Dermis microvascular lymphatic vessel endothelial cell (primary cell): ENCODE measurements around the gene C5. TPM values are rescaled to one million over a fixed set of nuclear protein-coding genes. Genes with fewer than 3 reads are reported as not detected.

ENCODE experiments used
- DNase-seq, 2 donors: peaks; one replicate each; pipeline versions ENCODE4 v3.0.0 to v3.0.0-alpha.2; 2010; ENCODE audit warnings: low read depth in 2 of 2
- total RNA-seq: library from RNA; depleted of rRNA; stranded (reverse); fragments of >200 nt; gene quantifications from 2 replicates; pipeline ENCODE4 v1.2.1, GENCODE V29; 2014

C5 gene
- total RNA-seq, 1 donor from 2014 or later: 1.5 TPM

DNA sequence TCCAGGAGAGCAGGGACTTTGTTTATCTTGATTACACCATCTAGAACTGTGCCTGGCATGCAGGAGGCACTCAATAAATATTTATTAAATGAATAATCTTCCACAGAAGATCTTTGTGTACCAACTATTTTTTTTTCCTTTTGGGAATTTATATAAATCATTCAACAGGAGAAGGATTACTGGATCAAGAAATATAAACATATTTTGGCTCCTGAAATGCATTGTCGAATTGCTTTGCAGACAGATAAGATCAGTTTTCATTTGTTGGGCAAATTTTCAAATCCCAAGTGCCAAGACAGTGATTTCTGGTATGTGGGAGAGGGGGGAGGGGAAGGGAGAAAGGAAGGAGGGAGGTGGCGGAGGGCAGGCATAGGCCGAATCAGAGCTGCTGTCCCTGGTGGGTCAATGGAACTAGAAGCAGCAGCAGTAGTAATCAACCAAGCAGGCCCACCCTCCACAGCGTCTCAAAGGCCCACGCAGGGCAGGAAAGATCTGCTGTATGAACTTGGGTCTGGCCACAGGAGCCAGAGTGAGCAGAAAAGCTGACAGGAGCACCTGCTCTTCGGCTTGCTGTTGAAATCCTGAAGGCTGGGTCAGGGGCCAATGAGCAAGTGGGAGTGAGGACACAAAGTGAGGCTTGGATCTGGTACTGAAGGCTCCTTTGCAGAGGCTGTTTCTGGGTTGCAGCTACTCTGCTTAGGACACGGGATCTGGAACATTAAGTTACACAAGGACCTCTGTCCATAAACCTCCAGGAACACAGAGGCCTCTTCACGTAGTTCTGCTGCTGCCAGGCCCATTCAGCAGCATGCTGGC lies 107.7 kb downstream of the C5 start:
- DNase-seq: peak in 1 of 2 donors; percentile 64

GRCh38 chr9:120941046-120941770 lies 108.9 kb downstream of the C5 start:
- DNase-seq: no peak

DNA sequence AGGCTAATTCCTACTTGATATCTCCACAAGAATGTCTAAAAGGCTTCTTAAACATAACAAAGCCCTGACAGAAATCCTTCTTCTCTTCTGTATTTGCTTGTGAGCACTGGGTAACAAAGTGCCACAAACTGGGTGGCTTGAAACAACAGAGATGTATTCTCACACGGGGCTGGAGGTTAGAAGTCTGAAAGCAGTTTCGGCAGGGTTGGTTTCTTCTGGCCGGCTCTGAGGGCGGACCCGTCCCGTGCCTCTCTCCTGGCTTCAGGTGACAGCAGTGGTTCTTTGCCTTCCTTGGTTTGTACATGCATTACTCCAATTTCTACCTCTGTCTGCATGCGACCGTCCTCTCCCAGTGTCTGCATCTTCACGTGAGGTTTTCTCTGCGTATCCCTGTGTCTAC lies 109.5 kb downstream of the C5 start:
- DNase-seq: no peak

DNA sequence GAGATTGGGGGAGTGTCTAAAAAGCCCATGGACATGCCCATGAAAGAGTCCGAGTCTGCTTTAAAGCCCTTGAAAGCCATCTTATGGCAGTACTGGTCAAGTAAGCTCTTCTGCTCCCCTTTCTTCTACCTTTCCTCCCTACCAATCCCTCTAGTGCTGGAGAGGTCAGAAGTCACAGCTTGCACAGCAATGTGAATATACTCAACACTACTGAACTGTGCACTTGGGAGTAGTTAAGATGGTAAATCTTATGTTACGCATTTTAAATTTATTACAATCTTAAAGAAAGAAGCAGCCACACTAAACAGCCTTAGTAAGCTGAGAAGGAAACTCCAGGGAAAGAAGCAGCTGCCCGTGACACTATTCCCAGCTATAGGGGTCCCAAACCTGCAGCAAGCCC lies 111.2 kb downstream of the C5 start:
- DNase-seq: no peak

DNA sequence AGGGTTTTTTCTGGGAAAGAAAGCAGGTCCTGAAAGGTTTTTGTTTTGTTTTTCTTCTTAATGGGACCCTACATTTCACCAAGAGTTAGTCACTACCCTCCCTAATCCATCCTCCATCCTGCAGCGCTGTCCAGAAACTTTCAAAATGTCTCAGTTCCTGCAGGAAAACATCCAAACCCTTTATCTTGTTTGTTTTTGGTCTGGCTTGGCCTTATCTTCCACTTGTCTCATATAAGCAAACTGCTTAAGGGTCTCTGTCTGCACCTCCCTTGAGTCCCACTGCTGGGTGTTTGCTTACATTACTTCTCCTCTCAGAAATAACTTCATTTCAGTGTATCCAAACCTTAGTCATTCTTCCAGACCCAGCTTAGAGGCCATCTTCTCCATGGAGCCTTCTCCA lies 112.5 kb downstream of the C5 start:
- no peak for DNase-seq

- DNase-seq: no peak
Observed at GRCh38 chr9:120937127-120937526, 112.9 kb downstream of the C5 start.

DNA sequence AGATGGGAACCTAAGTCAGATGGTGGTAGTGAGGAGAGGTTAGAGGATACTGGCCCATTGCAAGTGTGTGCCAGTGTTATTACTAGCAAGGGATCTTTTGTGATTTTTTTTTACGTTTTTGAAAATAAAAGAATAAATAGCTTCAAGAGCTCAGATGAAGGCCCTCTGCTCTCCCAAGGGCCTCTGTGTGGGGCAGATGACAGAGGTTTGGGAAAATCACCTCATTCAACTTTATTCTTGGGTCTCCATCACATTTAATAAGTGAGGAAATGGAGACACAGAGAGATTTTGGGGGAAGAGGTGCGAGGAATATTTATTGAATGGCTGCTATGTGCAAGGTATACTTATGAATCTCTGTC lies 113.3 kb downstream of the C5 start:
- DNase-seq: no peak

GRCh38 chr9:120936011-120936763 lies 113.9 kb downstream of the C5 start:
- peak; percentile 75 to 92 for DNase-seq

DNA sequence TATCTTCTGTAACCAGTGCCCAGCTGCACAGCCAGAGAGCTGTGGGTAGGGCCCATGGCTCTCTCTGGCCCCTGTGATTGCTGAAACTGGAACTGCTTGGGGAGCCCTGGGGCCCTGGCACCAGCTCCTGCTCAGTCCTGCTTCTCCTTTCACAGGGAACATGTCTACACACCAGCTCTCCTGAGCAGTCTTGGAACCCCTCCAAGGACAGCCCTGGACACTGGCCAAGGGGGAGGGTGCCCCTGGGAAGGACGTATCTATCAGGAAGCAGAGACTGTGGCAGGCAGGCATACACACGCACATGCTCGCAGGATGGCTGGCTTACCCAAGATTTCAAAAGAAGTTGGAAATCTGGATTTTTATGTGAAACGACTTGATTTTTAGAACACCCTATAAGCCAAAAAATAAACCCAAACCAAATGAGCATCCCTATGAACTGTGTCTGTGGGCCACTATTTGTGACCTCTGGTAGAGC lies 114.7 kb downstream of the C5 start:
- peak; percentile 60 to 96 for DNase-seq

- DNase-seq: no peak
Observed at GRCh38 chr9:120934281-120934680, 115.8 kb downstream of the C5 start.

GRCh38 chr9:120933310-120934055 lies 116.6 kb downstream of the C5 start:
- no peak for DNase-seq

DNA sequence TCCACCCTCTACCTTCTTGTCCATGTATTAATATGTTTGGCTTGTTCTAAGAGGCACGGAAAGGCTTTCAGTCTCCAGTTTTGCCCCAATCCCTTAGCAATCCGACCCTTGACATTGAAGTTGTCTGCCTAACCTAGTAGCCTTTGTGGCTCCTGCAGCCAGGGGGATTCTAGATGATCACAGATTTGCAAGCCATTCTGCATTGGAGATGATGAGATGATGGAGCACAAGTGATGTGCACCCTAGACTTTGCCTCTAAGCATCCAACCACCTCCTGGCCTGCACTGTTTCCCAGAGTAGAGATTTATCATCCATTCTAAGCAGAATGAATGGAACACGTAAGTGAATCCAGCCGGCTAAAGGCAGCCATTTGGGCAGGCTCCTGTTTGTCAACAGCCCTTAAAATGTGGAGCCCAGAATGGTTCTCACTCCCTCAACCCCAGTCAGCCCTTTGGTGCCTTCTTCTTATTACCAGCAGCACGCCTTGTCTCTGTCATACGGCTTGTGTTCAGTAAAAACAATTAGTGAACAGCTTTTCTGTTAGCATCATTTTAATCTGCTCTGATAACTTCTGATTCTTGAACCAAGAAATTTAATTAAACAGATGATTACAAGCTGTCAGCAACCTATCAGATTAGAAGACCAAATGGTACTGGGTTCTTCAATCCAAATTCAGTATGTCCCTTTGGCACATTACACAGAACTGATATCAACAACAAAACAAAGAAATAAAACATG lies 117.8 kb downstream of the C5 start:
- DNase-seq: no peak

- peak; percentile 64 to 89 for DNase-seq
Observed at GRCh38 chr9:120931231-120932085, 118.6 kb downstream of the C5 start.

- DNase-seq: no peak
Observed at GRCh38 chr9:120929229-120929791, 120.8 kb downstream of the C5 start.

DNA sequence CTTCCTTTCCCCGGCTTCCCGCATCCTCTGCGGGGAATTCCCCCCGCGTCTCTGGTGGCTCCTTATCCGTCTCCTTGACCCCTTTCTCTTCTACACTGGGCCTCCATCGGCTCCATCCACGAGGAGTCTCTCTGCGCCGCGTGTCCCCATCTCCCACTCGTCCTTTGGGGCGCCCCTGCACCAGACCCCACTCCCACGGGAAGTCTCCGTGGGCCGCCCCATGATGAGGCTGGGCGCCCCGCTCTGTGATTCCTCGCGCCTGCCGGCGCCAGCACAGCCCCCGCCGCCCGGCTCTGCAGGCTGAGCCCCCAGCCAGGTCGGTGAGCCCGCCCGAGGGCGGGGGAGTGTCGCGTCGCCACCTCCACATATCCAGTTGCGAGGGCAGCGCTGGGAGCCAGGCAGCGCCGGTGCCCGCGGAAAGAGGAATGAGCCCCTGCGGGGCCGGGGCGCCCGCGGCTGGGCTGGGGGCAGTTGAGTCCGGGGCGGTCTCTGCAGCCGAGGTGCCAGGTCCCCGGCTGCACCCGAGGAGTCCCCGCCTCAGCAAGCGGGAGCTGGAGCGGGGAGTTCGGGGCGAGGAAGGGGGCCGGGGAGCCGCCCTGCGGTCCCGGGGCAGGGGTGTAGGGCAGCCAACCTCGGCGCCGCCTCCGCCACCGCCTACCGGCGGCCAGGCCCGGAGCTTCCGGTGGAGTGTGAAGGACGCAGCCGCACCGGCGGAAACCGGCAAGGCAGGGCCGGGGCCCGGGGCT lies 121.4 kb downstream of the C5 start:
- peak in 1 of 2 donors; percentile 55 for DNase-seq

- peak in 1 of 2 donors; percentile 62 for DNase-seq
Observed at GRCh38 chr9:120928015-120928482, 122.0 kb downstream of the C5 start.

DNA sequence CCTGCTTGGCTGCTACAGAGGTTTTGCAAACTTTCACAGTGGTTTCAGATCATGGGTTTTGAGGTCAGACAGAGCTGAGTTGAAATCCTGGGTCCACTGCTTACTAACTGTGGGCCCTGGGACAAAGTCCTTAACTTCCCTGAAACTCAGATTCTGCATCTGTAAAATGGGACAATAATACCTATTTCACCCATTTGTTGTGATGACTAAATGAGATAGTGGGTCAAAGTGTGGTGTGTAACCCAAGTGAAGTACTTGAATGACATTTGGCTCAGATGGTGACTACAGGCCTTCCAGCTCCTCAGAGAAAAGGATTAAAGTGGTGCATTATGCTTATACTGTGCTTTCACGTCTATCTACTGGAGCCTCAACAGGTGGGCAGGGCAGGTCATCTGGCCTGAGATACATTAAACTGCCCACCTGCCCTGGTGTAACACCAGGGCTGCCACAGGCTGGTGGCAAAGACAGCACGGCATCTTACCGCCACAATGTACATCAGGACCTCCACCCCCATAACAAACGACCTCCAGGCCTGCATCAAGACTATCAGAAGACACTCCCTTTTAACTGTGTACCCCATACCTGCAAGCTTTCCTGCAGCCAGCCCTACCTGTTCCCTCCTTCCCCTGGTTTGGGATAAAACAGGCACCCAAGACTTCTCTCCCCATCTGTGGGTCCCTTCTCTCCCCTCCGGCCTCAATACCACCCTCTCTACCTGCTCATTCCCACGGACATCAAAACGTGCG lies 122.6 kb downstream of the C5 start:
- no peak for DNase-seq

GRCh38 chr9:120926397-120926928 lies 123.6 kb downstream of the C5 start, which contains the start of gene TRAF1:
Gene TRAF1, minus strand, starts transcription at chr9:120926796. Its CDS starts 721 bp downstream, at chr9:120926075.
- no peak for DNase-seq
